ENCODE results near the gene NKD2. TPM values are rescaled to one million over a fixed set of nuclear protein-coding genes. Genes with fewer than 3 reads are reported as not detected.
"Not testable (repeated sequence)": the region's sequence is repeated elsewhere in the genome, so short reads cannot be mapped to it uniquely, and the experiment has no call there.

NKD2 gene
- total RNA-seq, 1 experiment from 2014 or later, result 0.21 TPM

DNA sequence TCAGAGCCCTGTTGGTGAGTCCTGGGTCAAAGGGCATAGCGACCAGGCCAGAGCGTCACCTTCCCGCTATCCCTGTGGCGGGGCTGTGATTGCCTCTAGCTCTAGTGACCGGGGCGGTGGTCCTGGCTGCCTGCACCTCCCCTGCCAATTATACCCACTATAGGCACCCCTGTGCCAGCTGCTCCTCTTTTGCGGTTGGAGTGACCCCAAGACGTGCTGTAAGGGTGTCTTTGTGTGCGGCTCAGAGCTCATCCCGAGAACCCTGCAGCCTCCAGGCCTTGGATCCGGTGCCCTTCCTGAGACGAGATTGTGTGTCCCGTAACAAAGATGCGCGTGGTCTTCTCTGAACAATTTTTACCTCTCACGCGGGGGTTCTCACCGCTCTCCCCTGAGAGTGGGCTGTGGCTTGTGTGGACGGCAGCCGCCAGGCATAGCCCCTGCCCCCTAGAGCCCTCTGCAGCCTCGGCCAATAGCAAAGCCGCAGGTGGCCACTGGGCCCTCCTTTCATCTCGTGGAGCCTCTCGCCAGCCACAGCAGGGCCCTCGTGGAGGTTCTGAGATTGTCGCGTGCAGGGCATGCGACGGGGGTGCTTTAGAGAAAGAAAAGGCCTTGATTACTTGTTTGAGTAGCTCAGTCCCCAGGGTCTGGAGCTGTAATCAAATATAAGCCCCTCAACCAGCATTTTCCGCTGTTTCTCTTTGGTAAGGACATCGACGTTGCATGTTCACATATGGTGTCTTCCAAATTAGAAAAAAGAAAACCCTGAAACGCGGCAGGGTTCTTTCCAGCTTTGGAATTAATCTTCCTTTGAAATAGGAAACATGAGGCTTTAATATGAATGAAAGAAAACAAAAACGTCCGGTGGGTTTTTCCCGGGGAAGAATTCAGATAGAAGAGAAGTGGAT lies 10.7 kb downstream of the NKD2 start:
- Mint-ChIP-seq H3K27me3 (ENCODE audit: insufficient read depth, unreplicated experiment) (no peaks in the 10 kb centered on the region), H3K4me3 (ENCODE audit: unreplicated experiment) (no peak overlapping the region), H3K27ac (ENCODE audit: low read depth, unreplicated experiment) (no peak overlapping the region), H3K9me3 (ENCODE audit: unreplicated experiment) (no peaks in the 10 kb centered on the region), H3K36me3 (ENCODE audit: insufficient read depth, unreplicated experiment) (no peaks in the 10 kb centered on the region), H3K4me1 (ENCODE audit: insufficient read depth, unreplicated experiment) (no peaks in the 10 kb centered on the region)
- TF ChIP-seq, protein P1, sequence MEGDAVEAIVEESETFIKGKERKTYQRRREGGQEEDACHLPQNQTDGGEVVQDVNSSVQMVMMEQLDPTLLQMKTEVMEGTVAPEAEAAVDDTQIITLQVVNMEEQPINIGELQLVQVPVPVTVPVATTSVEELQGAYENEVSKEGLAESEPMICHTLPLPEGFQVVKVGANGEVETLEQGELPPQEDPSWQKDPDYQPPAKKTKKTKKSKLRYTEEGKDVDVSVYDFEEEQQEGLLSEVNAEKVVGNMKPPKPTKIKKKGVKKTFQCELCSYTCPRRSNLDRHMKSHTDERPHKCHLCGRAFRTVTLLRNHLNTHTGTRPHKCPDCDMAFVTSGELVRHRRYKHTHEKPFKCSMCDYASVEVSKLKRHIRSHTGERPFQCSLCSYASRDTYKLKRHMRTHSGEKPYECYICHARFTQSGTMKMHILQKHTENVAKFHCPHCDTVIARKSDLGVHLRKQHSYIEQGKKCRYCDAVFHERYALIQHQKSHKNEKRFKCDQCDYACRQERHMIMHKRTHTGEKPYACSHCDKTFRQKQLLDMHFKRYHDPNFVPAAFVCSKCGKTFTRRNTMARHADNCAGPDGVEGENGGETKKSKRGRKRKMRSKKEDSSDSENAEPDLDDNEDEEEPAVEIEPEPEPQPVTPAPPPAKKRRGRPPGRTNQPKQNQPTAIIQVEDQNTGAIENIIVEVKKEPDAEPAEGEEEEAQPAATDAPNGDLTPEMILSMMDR (IDR thresholded peaks at IDR 0.05; ENCODE audit: unreplicated experiment), result no peak
- DNase-seq (ENCODE audit: unreplicated experiment), result no peak
- ChIA-PET CTCF (interaction anchor here (0.8 to 1.2 kb wide), 2 partner anchors 9 to 29 kb away, joined by 3 read pairs; no protein-coding TSS in a partner anchor), POLR2A (interaction anchor here (0.7 kb wide), 1 partner anchor 13 kb away, joined by 3 read pairs; no protein-coding TSS in a partner anchor)
- BruUV-seq (replicated peaks), result no TSS peak
- intact Hi-C loops (cut with micrococcal nuclease), result no loop called here

DNA sequence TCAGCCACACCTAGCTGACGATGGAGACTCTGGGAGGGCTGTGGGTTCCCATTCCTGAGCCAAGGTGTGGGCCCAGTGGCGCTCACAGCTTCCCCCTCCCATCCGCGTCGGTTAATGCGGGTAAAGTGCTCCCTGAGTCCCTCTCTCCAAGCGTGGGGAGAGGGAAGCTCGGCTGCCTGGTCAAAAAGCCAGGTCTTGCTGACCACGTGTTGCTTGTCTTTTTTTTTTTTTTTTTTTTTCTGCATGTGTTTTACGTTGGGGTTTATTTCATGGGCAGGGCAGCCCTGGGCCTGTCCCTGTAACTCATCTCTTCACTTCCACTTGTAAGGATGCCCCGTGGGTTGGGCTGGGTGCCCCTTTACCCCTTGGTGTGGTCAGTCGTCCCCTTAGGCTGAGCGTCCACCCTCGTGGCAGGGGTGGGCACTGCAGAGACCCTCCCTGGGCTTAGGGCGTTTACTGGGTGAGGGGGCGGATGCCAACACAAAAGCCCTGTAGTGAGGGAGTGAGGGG lies 11.9 kb downstream of the NKD2 start:
- H3K4me1 Mint-ChIP-seq (ENCODE audit: insufficient read depth, unreplicated experiment), result no peaks in the 10 kb centered on the region
- intact Hi-C loops (cut with micrococcal nuclease), result no loop called here
- ChIA-PET POLR2A (no interaction called here), CTCF (no interaction called here)
- DNase-seq (ENCODE audit: unreplicated experiment), result no peak
- no peak overlapping the region for H3K4me3 Mint-ChIP-seq (ENCODE audit: unreplicated experiment)
- H3K27ac Mint-ChIP-seq (ENCODE audit: low read depth, unreplicated experiment), result no peak overlapping the region
- BruUV-seq (replicated peaks), result no TSS peak
- TF ChIP-seq, protein P1 (IDR thresholded peaks at IDR 0.05; ENCODE audit: unreplicated experiment), result no peak
- no peaks in the 10 kb centered on the region for H3K9me3 Mint-ChIP-seq (ENCODE audit: unreplicated experiment)
- no peaks in the 10 kb centered on the region for H3K36me3 Mint-ChIP-seq (ENCODE audit: insufficient read depth, unreplicated experiment)
- H3K27me3 Mint-ChIP-seq (ENCODE audit: insufficient read depth, unreplicated experiment), result no peaks in the 10 kb centered on the region

DNA sequence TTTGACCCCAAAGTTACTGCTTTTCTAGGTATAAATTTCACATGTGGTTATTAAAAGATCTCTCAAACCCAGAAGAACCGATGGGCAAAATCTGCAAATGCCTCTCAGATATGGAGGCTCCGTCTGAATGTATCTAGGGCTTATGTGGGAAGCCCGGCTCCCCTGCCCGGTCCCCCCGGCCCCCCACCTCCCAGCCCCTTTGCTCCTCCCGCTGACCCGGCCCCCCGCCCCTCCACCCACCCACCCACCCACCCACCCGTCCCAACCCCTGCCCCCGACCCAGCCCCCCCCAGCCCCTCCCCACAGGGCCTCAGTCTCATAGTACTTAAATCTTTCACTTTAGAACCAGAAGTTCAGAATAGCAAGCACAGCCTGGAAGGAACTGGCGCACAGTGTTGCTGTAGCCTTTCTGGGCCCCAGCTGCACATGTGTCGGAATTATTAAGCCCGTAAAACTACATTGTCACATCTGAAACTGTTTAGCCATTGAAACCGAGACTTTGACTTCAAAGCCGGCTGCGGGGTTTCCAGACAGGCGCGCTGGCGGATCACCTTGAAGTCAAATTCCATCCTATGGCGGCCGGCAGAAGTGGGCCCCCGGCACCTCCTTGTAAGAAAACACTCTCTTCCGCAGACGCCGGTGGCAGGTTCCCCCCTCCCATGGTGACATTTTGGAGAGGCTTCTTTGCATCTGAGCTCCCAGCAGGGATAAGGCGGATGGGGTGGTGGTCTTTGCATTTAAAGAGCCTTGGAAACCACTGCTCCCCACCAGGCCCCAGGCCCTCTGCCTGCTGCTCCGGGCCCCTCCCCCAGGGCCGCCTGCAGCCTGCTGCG lies 12.8 kb downstream of the NKD2 start:
- no TSS peak for BruUV-seq (replicated peaks)
- H3K27ac Mint-ChIP-seq (ENCODE audit: low read depth, unreplicated experiment), result no peak overlapping the region
- POLR2A ChIA-PET, result no interaction called here
- H3K4me1 Mint-ChIP-seq (ENCODE audit: insufficient read depth, unreplicated experiment), result no peaks in the 10 kb centered on the region
- intact Hi-C loops (cut with micrococcal nuclease), result no loop called here
- TF ChIP-seq, protein P1 (IDR thresholded peaks at IDR 0.05; ENCODE audit: unreplicated experiment), result no peak
- CTCF ChIA-PET, result no interaction called here
- H3K9me3 Mint-ChIP-seq (ENCODE audit: unreplicated experiment), result no peaks in the 10 kb centered on the region
- DNase-seq (ENCODE audit: unreplicated experiment), result no peak
- H3K4me3 Mint-ChIP-seq (ENCODE audit: unreplicated experiment), result no peak overlapping the region
- H3K27me3 Mint-ChIP-seq (ENCODE audit: insufficient read depth, unreplicated experiment), result no peaks in the 10 kb centered on the region
- no peaks in the 10 kb centered on the region for H3K36me3 Mint-ChIP-seq (ENCODE audit: insufficient read depth, unreplicated experiment)

DNA sequence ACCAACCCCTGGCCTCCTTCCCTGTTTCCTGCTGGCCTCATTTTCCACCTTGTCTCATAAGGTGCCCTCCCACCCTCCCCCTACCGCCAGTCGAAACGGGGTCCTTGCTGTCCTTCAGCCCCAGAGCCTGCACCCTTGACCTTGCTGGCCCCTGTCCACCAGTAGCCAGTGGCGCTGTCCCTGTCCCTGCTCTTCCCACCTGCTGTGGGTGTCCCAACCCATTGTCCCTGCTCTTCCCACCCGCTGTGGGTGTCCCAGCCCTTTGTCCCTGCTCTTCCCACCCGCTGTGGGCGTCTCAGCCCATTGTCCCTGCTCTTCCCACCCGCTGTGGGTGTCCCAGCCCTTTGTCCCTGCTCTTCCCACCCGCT lies 13.4 kb downstream of the NKD2 start:
- POLR2A ChIA-PET; H3K36me3 Mint-ChIP-seq (ENCODE audit: insufficient read depth, unreplicated experiment); CTCF ChIA-PET: not testable (repeated sequence)

More for the DNA sequence above, 13.4 kb downstream of the NKD2 start:
- DNase-seq (ENCODE audit: unreplicated experiment); H3K4me3 Mint-ChIP-seq (ENCODE audit: unreplicated experiment); H3K9me3 Mint-ChIP-seq (ENCODE audit: unreplicated experiment); BruUV-seq (replicated peaks); H3K4me1 Mint-ChIP-seq (ENCODE audit: insufficient read depth, unreplicated experiment); H3K27me3 Mint-ChIP-seq (ENCODE audit: insufficient read depth, unreplicated experiment); H3K27ac Mint-ChIP-seq (ENCODE audit: low read depth, unreplicated experiment); intact Hi-C loops (cut with micrococcal nuclease): not testable (repeated sequence)
